ENCODE results near the gene CD300A. TPM values are rescaled to one million over a fixed set of nuclear protein-coding genes. Genes with fewer than 3 reads are reported as not detected.

CD300A gene
- total RNA-seq, 4 donors from 2014 or later: 0.88 to 19.6 (median 2.8) TPM

- H3K9me3 ChIP-seq: no peaks in the 10 kb centered on the region
- intact Hi-C loops (cut with DNase I): no loop called here
- no peaks in the 10 kb centered on the region for H3K36me3 ChIP-seq
- peak overlapping the region; percentile 87 to 93 (median 92) for H3K27ac ChIP-seq
- H3K4me1 ChIP-seq: peaks cover 27 to 78% (median 37%) of the 10 kb centered on the region in 3 donors
- no peak for DNase-seq
- H3K4me3 ChIP-seq: peak overlapping the region; percentile 55 to 84 (median 65)
- peaks cover 0 to 52% (median 0%) of the 10 kb centered on the region in 4 donors for H3K27me3 ChIP-seq
- TF ChIP-seq POLR2A (IDR thresholded peaks at IDR 0.05) (no peak), CTCF (IDR thresholded peaks at IDR 0.05) (no peak)
- WGBS, 2 donors: 53 to 67% methylated on average over 11 to 16 of the region's 19 CpGs
These were observed 36.6 kb upstream of the CD300A start for GRCh38 chr17:74429604-74430384.

GRCh38 chr17:74430385-74430705 is 36.1 kb upstream of the CD300A start:
- TF ChIP-seq POLR2A (IDR thresholded peaks at IDR 0.05): peak in 1 of 4 donors; percentile 37
- TF ChIP-seq CTCF (IDR thresholded peaks at IDR 0.05): no peak
- H3K27ac ChIP-seq: peak overlapping the region; percentile 87 to 93 (median 92)
- intact Hi-C loops (cut with DNase I): no loop called here
- WGBS, 2 donors: 18 to 70% methylated on average over 2 to 11 of the region's 13 CpGs
- DNase-seq: no peak
- peak overlapping the region; percentile 55 to 84 (median 65) for H3K4me3 ChIP-seq
- peaks cover 27 to 78% (median 37%) of the 10 kb centered on the region in 3 donors for H3K4me1 ChIP-seq
- H3K36me3 ChIP-seq: no peaks in the 10 kb centered on the region
- no peaks in the 10 kb centered on the region for H3K9me3 ChIP-seq
- peaks cover 0 to 52% (median 0%) of the 10 kb centered on the region in 4 donors for H3K27me3 ChIP-seq

- TF ChIP-seq CTCF (IDR thresholded peaks at IDR 0.05) (no peak), POLR2A (IDR thresholded peaks at IDR 0.05) (peak in 2 of 4 donors; percentile 18 to 47)
- no peak for DNase-seq
- Histone ChIP-seq H3K27ac (peak overlapping the region; percentile 87 to 93 (median 92)), H3K36me3 (no peaks in the 10 kb centered on the region), H3K4me3 (peak overlapping the region; percentile 55 to 84 (median 65)), H3K9me3 (no peaks in the 10 kb centered on the region), H3K27me3 (peaks cover 0 to 54% (median 0%) of the 10 kb centered on the region in 4 donors), H3K4me1 (peaks cover 27 to 78% (median 37%) of the 10 kb centered on the region in 3 donors)
- intact Hi-C loops (cut with DNase I): no loop called here
- WGBS, 2 donors: 0 to 1% methylated on average over 9 to 35 of the region's 67 CpGs
These were observed 35.5 kb upstream of the CD300A start for GRCh38 chr17:74430706-74431567.

GRCh38 chr17:74431568-74432423 is 34.6 kb upstream of the CD300A start, which contains the start of gene GPRC5C:
TSS of gene GPRC5C (plus strand) at chr17:74432088. CDS start at chr17:74439777, 7,689 bp downstream.
- H3K9me3 ChIP-seq: no peaks in the 10 kb centered on the region
- whole genome bisulfite sequencing, 2 donors: 0 to 3% methylated on average over 8 to 30 of the region's 81 CpGs
- no peak for DNase-seq
- H3K4me3 ChIP-seq: peak within 1 kb of the TSS; percentile 55 to 84 (median 65)
- H3K36me3 ChIP-seq: no peaks in the 10 kb centered on the region
- TF ChIP-seq CTCF (IDR thresholded peaks at IDR 0.05) (peak in 1 of 6 experiments; percentile 14), POLR2A (IDR thresholded peaks at IDR 0.05) (peak in 3 of 4 donors; percentile 33 to 69 (median 48))
- intact Hi-C loops (cut with DNase I): no loop called here
- H3K27me3 ChIP-seq: peaks cover 0 to 58% (median 0%) of the 10 kb centered on the region in 4 donors
- peaks cover 19 to 71% (median 33%) of the 10 kb centered on the region in 3 donors for H3K4me1 ChIP-seq
- peak within 1 kb of the TSS; percentile 87 to 93 (median 92) for H3K27ac ChIP-seq

All from esophagus squamous epithelium (tissue), 5 donors.